ENCODE results near the gene GUCA2A. TPM values are rescaled to one million over a fixed set of nuclear protein-coding genes. Genes with fewer than 3 reads are reported as not detected.

GUCA2A gene
- total and polyA plus RNA-seq, 2 of the 13 experiments (the other 11 are each of a cell fraction or from before 2014, with no cell fraction given), result not detected

DNA sequence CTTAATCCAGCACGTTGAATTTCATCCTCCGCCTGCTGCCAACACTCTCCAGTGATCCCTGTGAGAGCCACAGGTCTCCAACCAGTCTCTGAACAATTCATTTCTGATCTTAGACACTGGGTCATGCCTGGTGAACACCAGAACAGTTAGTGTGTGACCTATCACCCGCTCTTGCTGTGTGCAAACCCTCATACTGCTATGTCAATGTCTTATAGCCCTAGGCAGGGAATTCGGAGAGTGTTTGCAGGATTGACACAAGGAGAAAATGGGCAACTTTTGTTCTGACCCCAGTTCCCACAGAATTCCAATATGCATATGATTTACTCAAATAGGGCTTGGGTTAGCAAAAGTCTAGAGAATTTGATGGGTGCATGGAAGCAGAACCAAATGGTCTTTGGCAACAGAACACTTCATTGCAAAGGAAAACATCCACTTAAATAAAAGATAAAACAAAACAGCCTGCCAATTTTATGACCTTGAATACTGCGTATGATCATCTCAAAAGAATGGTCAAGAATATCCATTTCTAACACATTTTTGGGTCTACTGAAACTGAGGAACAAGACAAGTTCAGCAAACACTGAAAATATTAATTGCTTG is 34.4 kb downstream of the GUCA2A start (continued):
- no peak for TF ChIP-seq ZNF33A (CRISPR knock-in tag; IDR thresholded peaks at IDR 0.05; ENCODE audit: borderline replicate concordance)
- no peak for TF ChIP-seq FOSL1 (CRISPR knock-in tag; IDR thresholded peaks at IDR 0.05; ENCODE audit: borderline replicate concordance)
- TF ChIP-seq CCAR2 (optimal IDR thresholded peaks at IDR 0.05; ENCODE audit: low read depth, low read length), result no peak
- no peak for TF ChIP-seq MTF1 (CRISPR knock-in tag; IDR thresholded peaks at IDR 0.05)
- no peak for TF ChIP-seq MEIS2 (CRISPR knock-in tag; IDR thresholded peaks at IDR 0.05)
- TF ChIP-seq TBP (CRISPR knock-in tag; IDR thresholded peaks at IDR 0.05), result no peak
- TF ChIP-seq, protein P1, sequence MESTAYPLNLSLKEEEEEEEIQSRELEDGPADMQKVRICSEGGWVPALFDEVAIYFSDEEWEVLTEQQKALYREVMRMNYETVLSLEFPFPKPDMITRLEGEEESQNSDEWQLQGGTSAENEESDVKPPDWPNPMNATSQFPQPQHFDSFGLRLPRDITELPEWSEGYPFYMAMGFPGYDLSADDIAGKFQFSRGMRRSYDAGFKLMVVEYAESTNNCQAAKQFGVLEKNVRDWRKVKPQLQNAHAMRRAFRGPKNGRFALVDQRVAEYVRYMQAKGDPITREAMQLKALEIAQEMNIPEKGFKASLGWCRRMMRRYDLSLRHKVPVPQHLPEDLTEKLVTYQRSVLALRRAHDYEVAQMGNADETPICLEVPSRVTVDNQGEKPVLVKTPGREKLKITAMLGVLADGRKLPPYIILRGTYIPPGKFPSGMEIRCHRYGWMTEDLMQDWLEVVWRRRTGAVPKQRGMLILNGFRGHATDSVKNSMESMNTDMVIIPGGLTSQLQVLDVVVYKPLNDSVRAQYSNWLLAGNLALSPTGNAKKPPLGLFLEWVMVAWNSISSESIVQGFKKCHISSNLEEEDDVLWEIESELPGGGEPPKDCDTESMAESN (CRISPR knock-in tag; conservative IDR thresholded peaks at IDR 0.05), result no peak
- TF ChIP-seq PRPF4 (IDR thresholded peaks at IDR 0.05; ENCODE audit: low read depth, low read length, poor library complexity, severe bottlenecking), result no peak
- no peak for TF ChIP-seq SRSF9 (IDR thresholded peaks at IDR 0.05; ENCODE audit: borderline replicate concordance, insufficient read depth, low read depth, low read length, poor library complexity, severe bottlenecking)

DNA sequence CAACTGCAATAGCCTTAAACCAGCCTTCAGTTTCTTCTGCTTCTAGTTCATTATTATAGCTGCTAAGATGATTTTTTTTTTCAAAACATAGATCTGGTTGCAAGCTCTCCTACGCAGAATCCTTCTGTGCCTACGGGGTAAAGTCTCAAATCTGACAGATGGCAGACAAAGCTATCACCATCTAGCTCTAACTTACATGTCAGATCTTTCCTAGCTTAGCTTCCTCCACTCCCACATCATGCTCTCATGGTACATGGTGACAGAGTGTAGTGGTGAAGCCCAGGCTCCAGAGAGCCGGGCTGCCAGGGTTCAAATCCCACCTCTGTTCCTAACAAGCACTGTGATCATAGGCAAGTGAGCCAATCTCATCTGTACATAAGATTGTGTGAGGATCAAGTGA is 35.6 kb downstream of the GUCA2A start:
- Histone ChIP-seq H3K36me3 (replicated peaks in 1 of 2; ENCODE audit: control insufficient read depth in 1 of 2, insufficient read depth in 2 of 2, low read length in 2 of 2) (no peaks in the 10 kb centered on the region), H3K9ac (ENCODE audit: insufficient read depth, low read depth, low read length) (no peak overlapping the region), H3K4me3 (replicated peaks in 1 of 3; ENCODE audit: insufficient read depth in 1 of 3, low read depth in 2 of 3, low read length in 3 of 3) (no peak overlapping the region), H3K27ac (ENCODE audit: extremely low read length, insufficient read depth, low read length) (no peak overlapping the region), H3K4me1 (ENCODE audit: insufficient read depth, low read length) (no peaks in the 10 kb centered on the region), H3K4me2 (ENCODE audit: low read depth, low read length) (no peak overlapping the region), H3K79me2 (ENCODE audit: insufficient read depth, low read length) (no peaks in the 10 kb centered on the region), H4K20me1 (ENCODE audit: insufficient read depth, low read length) (no peaks in the 10 kb centered on the region), H3K27me3 (ENCODE audit: control insufficient read depth in 1 of 2, insufficient read depth in 2 of 2, low read length in 2 of 2) (peaks cover 2 to 18% of the 10 kb centered on the region in 2 experiments; a peak in 4 of 5 replicates), H3K9me3 (ENCODE audit: low read length) (no peaks in the 10 kb centered on the region), H2AFZ (ENCODE audit: low read length) (no peak overlapping the region)
- CTCF ChIA-PET (ENCODE audit: low intra/inter-chr PET ratio, low total read pairs), result no interaction called here
- intact Hi-C loops (cut with micrococcal nuclease; ENCODE audit: unreplicated experiment) (no loop called here), in situ Hi-C loops (cut with HindIII; ENCODE audit: extremely low pct_ligation_motif_present, low pct_unique_long_range_greater_than_20kb) (no loop called here)
- ATAC-seq (no peak), FAIRE-seq (no peak), DNase-seq (ENCODE audit: low spot score) (no peak)
- POLR2A ChIA-PET, result no interaction called here
- WGBS (ENCODE audit: low lambda C conversion rate), result 2% methylated on average over 2 of the region's 3 CpGs
- no TSS peak for BruUV-seq (replicated peaks)
- TF ChIP-seq ZNF761 (CRISPR knock-in tag; conservative IDR thresholded peaks at IDR 0.05) (no peak), ZEB1 (IDR thresholded peaks at IDR 0.05; ENCODE audit: insufficient replicate concordance, low read depth) (no peak), MLLT10 (CRISPR knock-in tag; IDR thresholded peaks at IDR 0.05) (no peak), ZNF367 (CRISPR knock-in tag; IDR thresholded peaks at IDR 0.05; ENCODE audit: borderline replicate concordance) (no peak), NR2C2 (CRISPR knock-in tag; IDR thresholded peaks at IDR 0.05; ENCODE audit: borderline replicate concordance) (no peak), PITX1 (CRISPR knock-in tag; IDR thresholded peaks at IDR 0.05) (no peak)
- TF ChIP-seq, protein P2, sequence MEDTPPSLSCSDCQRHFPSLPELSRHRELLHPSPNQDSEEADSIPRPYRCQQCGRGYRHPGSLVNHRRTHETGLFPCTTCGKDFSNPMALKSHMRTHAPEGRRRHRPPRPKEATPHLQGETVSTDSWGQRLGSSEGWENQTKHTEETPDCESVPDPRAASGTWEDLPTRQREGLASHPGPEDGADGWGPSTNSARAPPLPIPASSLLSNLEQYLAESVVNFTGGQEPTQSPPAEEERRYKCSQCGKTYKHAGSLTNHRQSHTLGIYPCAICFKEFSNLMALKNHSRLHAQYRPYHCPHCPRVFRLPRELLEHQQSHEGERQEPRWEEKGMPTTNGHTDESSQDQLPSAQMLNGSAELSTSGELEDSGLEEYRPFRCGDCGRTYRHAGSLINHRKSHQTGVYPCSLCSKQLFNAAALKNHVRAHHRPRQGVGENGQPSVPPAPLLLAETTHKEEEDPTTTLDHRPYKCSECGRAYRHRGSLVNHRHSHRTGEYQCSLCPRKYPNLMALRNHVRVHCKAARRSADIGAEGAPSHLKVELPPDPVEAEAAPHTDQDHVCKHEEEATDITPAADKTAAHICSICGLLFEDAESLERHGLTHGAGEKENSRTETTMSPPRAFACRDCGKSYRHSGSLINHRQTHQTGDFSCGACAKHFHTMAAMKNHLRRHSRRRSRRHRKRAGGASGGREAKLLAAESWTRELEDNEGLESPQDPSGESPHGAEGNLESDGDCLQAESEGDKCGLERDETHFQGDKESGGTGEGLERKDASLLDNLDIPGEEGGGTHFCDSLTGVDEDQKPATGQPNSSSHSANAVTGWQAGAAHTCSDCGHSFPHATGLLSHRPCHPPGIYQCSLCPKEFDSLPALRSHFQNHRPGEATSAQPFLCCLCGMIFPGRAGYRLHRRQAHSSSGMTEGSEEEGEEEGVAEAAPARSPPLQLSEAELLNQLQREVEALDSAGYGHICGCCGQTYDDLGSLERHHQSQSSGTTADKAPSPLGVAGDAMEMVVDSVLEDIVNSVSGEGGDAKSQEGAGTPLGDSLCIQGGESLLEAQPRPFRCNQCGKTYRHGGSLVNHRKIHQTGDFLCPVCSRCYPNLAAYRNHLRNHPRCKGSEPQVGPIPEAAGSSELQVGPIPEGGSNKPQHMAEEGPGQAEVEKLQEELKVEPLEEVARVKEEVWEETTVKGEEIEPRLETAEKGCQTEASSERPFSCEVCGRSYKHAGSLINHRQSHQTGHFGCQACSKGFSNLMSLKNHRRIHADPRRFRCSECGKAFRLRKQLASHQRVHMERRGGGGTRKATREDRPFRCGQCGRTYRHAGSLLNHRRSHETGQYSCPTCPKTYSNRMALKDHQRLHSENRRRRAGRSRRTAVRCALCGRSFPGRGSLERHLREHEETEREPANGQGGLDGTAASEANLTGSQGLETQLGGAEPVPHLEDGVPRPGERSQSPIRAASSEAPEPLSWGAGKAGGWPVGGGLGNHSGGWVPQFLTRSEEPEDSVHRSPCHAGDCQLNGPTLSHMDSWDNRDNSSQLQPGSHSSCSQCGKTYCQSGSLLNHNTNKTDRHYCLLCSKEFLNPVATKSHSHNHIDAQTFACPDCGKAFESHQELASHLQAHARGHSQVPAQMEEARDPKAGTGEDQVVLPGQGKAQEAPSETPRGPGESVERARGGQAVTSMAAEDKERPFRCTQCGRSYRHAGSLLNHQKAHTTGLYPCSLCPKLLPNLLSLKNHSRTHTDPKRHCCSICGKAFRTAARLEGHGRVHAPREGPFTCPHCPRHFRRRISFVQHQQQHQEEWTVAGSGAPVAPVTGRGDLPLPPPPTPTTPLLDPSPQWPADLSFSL (CRISPR knock-in tag; IDR thresholded peaks at IDR 0.05), result no peak

Data from HepG2 (cell line).